ENCODE results near the gene C16orf46.

C16orf46 gene

GRCh38 chr16:81071805-81072204 is 5.2 kb downstream of the C16orf46 start:
- no peak overlapping the region for H3K4me3 ChIP-seq (ENCODE audit: low read length)
- DNase-seq (ENCODE audit: low read depth), result no peak
- no peaks in the 10 kb centered on the region for H3K27me3 ChIP-seq (replicated peaks; ENCODE audit: control insufficient read depth, insufficient read depth, low read length)
- no peaks in the 10 kb centered on the region for H3K9me3 ChIP-seq (ENCODE audit: control insufficient read depth, low read length)
- H3K9ac ChIP-seq (ENCODE audit: low read length), result no peak overlapping the region
- H3K36me3 ChIP-seq (ENCODE audit: control insufficient read depth, insufficient read depth, low read length, severe bottlenecking), result no peaks in the 10 kb centered on the region
- no peaks in the 10 kb centered on the region for H3K4me1 ChIP-seq (ENCODE audit: control insufficient read depth, insufficient read depth, low read length)

GRCh38 chr16:81070979-81071378 is 6.1 kb downstream of the C16orf46 start:
- Histone ChIP-seq H3K36me3 (ENCODE audit: control insufficient read depth, insufficient read depth, low read length, severe bottlenecking) (no peaks in the 10 kb centered on the region), H3K9ac (ENCODE audit: low read length) (no peak overlapping the region), H3K4me3 (ENCODE audit: low read length) (no peak overlapping the region), H3K4me1 (ENCODE audit: control insufficient read depth, insufficient read depth, low read length) (no peaks in the 10 kb centered on the region), H3K27me3 (replicated peaks; ENCODE audit: control insufficient read depth, insufficient read depth, low read length) (no peaks in the 10 kb centered on the region), H3K9me3 (ENCODE audit: control insufficient read depth, low read length) (no peaks in the 10 kb centered on the region)
- DNase-seq (ENCODE audit: low read depth), result no peak

DNA sequence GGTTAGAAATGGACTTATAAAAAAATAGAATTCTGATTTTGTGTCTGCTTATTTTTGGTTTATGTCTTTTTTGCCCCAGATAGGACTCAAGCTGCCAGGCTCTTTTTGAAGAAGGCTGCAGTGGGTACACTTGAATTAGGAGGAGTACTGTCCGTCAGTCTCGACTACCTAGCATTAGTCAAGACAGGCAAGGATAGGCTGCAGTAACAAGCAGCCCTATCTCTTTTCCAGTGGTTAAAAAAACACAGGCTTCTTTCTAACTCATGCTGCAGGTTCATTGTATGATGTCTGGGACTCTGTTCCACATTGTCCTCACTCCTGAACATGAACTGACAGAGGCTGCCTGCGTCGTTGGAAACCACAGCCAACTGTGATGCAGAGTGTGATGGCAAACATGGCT is 8.0 kb downstream of the C16orf46 start:
- Histone ChIP-seq H3K9ac (ENCODE audit: low read length) (no peak overlapping the region), H3K9me3 (ENCODE audit: control insufficient read depth, low read length) (no peaks in the 10 kb centered on the region), H3K36me3 (ENCODE audit: control insufficient read depth, insufficient read depth, low read length, severe bottlenecking) (no peaks in the 10 kb centered on the region), H3K4me1 (ENCODE audit: control insufficient read depth, insufficient read depth, low read length) (no peaks in the 10 kb centered on the region), H3K27me3 (replicated peaks; ENCODE audit: control insufficient read depth, insufficient read depth, low read length) (no peaks in the 10 kb centered on the region), H3K4me3 (ENCODE audit: low read length) (no peak overlapping the region)
- no peak for DNase-seq (ENCODE audit: low read depth)

- DNase-seq (ENCODE audit: low read depth), result peak; percentile 51
- Histone ChIP-seq H3K9ac (ENCODE audit: low read length) (no peak overlapping the region), H3K4me3 (ENCODE audit: low read length) (no peak overlapping the region), H3K36me3 (ENCODE audit: control insufficient read depth, insufficient read depth, low read length, severe bottlenecking) (no peaks in the 10 kb centered on the region), H3K9me3 (ENCODE audit: control insufficient read depth, low read length) (no peaks in the 10 kb centered on the region), H3K4me1 (ENCODE audit: control insufficient read depth, insufficient read depth, low read length) (no peaks in the 10 kb centered on the region), H3K27me3 (replicated peaks; ENCODE audit: control insufficient read depth, insufficient read depth, low read length) (no peaks in the 10 kb centered on the region)
These were observed 9.9 kb downstream of the C16orf46 start for GRCh38 chr16:81067166-81067565.

GRCh38 chr16:81066681-81067080 is 10.4 kb downstream of the C16orf46 start:
- H3K4me1 ChIP-seq (ENCODE audit: control insufficient read depth, insufficient read depth, low read length), result no peaks in the 10 kb centered on the region
- DNase-seq (ENCODE audit: low read depth), result peak; percentile 33

GRCh38 chr16:81061871-81062608 is 15.0 kb downstream of the C16orf46 start:
- peak; percentile 2 for DNase-seq (ENCODE audit: low read depth)
- Histone ChIP-seq H3K36me3 (ENCODE audit: control insufficient read depth, insufficient read depth, low read length, severe bottlenecking) (no peaks in the 10 kb centered on the region), H3K4me1 (ENCODE audit: control insufficient read depth, insufficient read depth, low read length) (no peaks in the 10 kb centered on the region), H3K27me3 (replicated peaks; ENCODE audit: control insufficient read depth, insufficient read depth, low read length) (no peaks in the 10 kb centered on the region), H3K9ac (ENCODE audit: low read length) (no peak overlapping the region), H3K9me3 (ENCODE audit: control insufficient read depth, low read length) (no peaks in the 10 kb centered on the region), H3K4me3 (ENCODE audit: low read length) (no peak overlapping the region)

More at GRCh38 chr16:81066681-81067080, 10.4 kb downstream of the C16orf46 start:
- Histone ChIP-seq H3K27me3 (replicated peaks; ENCODE audit: control insufficient read depth, insufficient read depth, low read length) (no peaks in the 10 kb centered on the region), H3K36me3 (ENCODE audit: control insufficient read depth, insufficient read depth, low read length, severe bottlenecking) (no peaks in the 10 kb centered on the region), H3K9me3 (ENCODE audit: control insufficient read depth, low read length) (no peaks in the 10 kb centered on the region), H3K4me3 (ENCODE audit: low read length) (no peak overlapping the region), H3K9ac (ENCODE audit: low read length) (no peak overlapping the region)

DNA sequence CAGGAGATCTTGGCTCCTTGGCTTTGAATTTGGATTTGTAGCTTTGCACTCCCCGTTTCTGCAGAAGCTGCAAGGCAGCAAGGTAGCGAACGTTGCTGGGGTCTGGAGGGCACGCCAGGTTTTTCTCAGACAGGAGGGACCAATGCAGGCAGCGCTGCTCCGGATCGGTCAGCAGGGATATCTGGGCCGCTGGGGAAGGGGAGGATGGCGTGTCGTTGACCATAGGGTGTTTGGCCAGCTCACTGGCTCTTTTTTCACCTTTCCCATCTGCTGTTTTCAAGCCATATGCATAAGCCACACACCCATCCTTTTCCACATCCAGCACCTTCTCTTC is 15.8 kb downstream of the C16orf46 start:
- Histone ChIP-seq H3K9me3 (ENCODE audit: control insufficient read depth, low read length) (no peaks in the 10 kb centered on the region), H3K36me3 (ENCODE audit: control insufficient read depth, insufficient read depth, low read length, severe bottlenecking) (no peaks in the 10 kb centered on the region), H3K4me1 (ENCODE audit: control insufficient read depth, insufficient read depth, low read length) (no peaks in the 10 kb centered on the region), H3K9ac (ENCODE audit: low read length) (no peak overlapping the region), H3K27me3 (replicated peaks; ENCODE audit: control insufficient read depth, insufficient read depth, low read length) (no peaks in the 10 kb centered on the region), H3K4me3 (ENCODE audit: low read length) (no peak overlapping the region)
- no peak for DNase-seq (ENCODE audit: low read depth)

DNA sequence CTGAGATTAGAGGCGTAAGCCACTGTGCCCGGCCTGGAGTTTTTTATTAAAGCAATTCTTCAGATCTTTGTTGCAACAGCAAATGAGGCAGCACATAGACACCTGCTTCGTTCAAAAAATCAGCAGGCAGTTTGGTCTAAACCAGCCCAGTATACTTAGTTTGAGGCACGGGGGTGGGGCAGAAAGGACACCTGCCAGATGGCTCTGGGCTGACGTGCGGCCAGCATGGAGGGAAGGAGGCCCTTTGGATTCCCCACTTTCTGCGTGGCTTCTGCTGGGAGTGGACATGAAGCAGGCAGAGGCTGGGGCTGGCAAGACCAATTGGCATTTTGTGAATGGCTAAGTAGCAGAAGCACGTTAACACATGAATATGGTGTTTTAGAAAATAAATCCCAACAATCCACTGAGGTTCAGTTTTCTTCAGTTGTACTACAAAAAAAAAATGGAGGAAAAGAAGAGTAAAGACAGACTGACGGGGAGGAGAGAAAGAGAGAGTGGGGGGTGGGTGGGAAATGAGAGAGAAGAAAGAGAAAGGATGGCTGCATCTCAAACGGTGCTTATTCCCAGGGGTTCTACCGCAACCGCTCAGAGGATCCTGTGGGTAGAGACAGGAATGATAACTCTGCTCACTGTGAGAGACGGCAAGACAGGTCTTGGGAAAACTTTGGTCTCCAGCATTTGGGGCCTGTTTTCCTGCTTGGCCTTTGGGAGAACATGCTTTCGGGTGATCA is 16.3 kb downstream of the C16orf46 start:
- H3K4me3 ChIP-seq (ENCODE audit: low read length), result no peak overlapping the region
- H3K27me3 ChIP-seq (replicated peaks; ENCODE audit: control insufficient read depth, insufficient read depth, low read length), result no peaks in the 10 kb centered on the region
- no peaks in the 10 kb centered on the region for H3K4me1 ChIP-seq (ENCODE audit: control insufficient read depth, insufficient read depth, low read length)
- no peak for DNase-seq (ENCODE audit: low read depth)
- no peaks in the 10 kb centered on the region for H3K36me3 ChIP-seq (ENCODE audit: control insufficient read depth, insufficient read depth, low read length, severe bottlenecking)
- no peaks in the 10 kb centered on the region for H3K9me3 ChIP-seq (ENCODE audit: control insufficient read depth, low read length)
- H3K9ac ChIP-seq (ENCODE audit: low read length), result no peak overlapping the region

- H3K4me1 ChIP-seq (ENCODE audit: control insufficient read depth, insufficient read depth, low read length), result no peaks in the 10 kb centered on the region
- H3K9me3 ChIP-seq (ENCODE audit: control insufficient read depth, low read length), result peaks cover 15% of the 10 kb centered on the region
- no peaks in the 10 kb centered on the region for H3K36me3 ChIP-seq (ENCODE audit: control insufficient read depth, insufficient read depth, low read length, severe bottlenecking)
- no peaks in the 10 kb centered on the region for H3K27me3 ChIP-seq (replicated peaks; ENCODE audit: control insufficient read depth, insufficient read depth, low read length)
- DNase-seq (ENCODE audit: low read depth), result no peak
- no peak overlapping the region for H3K9ac ChIP-seq (ENCODE audit: low read length)
- no peak overlapping the region for H3K4me3 ChIP-seq (ENCODE audit: low read length)
These were observed 23.3 kb downstream of the C16orf46 start for GRCh38 chr16:81053761-81054160.

DNA sequence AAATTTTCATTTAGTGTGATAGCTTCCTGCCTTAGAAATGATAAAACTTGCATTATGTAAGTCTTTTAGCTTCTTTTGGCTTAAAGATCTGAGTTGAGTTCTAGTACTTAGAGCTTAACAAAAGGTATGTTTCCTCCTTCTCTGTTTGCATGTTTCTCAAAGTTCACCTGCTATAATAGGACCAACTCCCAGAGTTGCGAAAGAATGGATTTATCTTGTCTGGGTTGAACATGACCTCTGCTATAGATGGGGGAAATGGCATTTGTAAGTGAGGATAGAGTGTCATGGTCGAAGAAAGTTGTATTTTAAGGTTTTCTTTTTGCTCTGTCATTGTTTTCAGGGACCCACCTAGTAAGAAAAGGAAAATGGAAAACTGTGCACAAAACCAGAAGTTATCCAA is 34.2 kb downstream of the C16orf46 start:
- H3K36me3 ChIP-seq (ENCODE audit: control insufficient read depth, insufficient read depth, low read length, severe bottlenecking), result peaks cover 45% of the 10 kb centered on the region
- H3K9ac ChIP-seq (ENCODE audit: low read length), result no peak overlapping the region
- H3K4me3 ChIP-seq (ENCODE audit: low read length), result no peak overlapping the region
- no peaks in the 10 kb centered on the region for H3K27me3 ChIP-seq (replicated peaks; ENCODE audit: control insufficient read depth, insufficient read depth, low read length)
- no peaks in the 10 kb centered on the region for H3K9me3 ChIP-seq (ENCODE audit: control insufficient read depth, low read length)
- H3K4me1 ChIP-seq (ENCODE audit: control insufficient read depth, insufficient read depth, low read length), result no peaks in the 10 kb centered on the region
- no peak for DNase-seq (ENCODE audit: low read depth)

GRCh38 chr16:81041696-81042095 is 35.3 kb downstream of the C16orf46 start:
- Histone ChIP-seq H3K36me3 (ENCODE audit: control insufficient read depth, insufficient read depth, low read length, severe bottlenecking) (peaks cover 45% of the 10 kb centered on the region), H3K27me3 (replicated peaks; ENCODE audit: control insufficient read depth, insufficient read depth, low read length) (no peaks in the 10 kb centered on the region), H3K9ac (ENCODE audit: low read length) (no peak overlapping the region), H3K9me3 (ENCODE audit: control insufficient read depth, low read length) (no peaks in the 10 kb centered on the region), H3K4me3 (ENCODE audit: low read length) (no peak overlapping the region), H3K4me1 (ENCODE audit: control insufficient read depth, insufficient read depth, low read length) (peaks cover 7% of the 10 kb centered on the region)
- DNase-seq (ENCODE audit: low read depth), result no peak

Data from adipocyte (in vitro differentiated cells).